Measurements from ENCODE around the gene STING1.

GRCh38 chr5:139431706-139432105 is 50.9 kb downstream of the STING1 start:
- no peak for TF ChIP-seq CTCF (IDR thresholded peaks at IDR 0.05)
- no peak for TF ChIP-seq POLR2A (IDR thresholded peaks at IDR 0.05)
